ENCODE measurements around the gene ARFRP1.

ARFRP1 gene

GRCh38 chr20:63707558-63708300 is at the start of gene ARFRP1, which contains the start of gene ZGPAT:
Gene ARFRP1 (minus strand): TSS chr20:63707976. CDS start chr20:63707091, 885 bp downstream.
Gene ZGPAT (plus strand): TSS chr20:63708039. CDS start chr20:63708581, 542 bp downstream.
- peak; percentile 83 for DNase-seq

- DNase-seq = no peak
Observed at GRCh38 chr20:63756648-63756991, 48.8 kb upstream of the ARFRP1 start.

- no peak for DNase-seq
Observed at GRCh38 chr20:63755933-63756647, 48.3 kb upstream of the ARFRP1 start.

GRCh38 chr20:63754008-63754407 is 46.2 kb upstream of the ARFRP1 start:
- no peak for DNase-seq

GRCh38 chr20:63753381-63753780 is 45.6 kb upstream of the ARFRP1 start:
- DNase-seq = no peak

- no peak for DNase-seq
Observed at GRCh38 chr20:63752411-63753101, 44.8 kb upstream of the ARFRP1 start.

GRCh38 chr20:63751471-63752271 is 43.9 kb upstream of the ARFRP1 start:
- DNase-seq = no peak

GRCh38 chr20:63750807-63751470 is 43.2 kb upstream of the ARFRP1 start:
- no peak for DNase-seq

- DNase-seq = no peak
Observed at GRCh38 chr20:63749597-63750508, 42.1 kb upstream of the ARFRP1 start.

GRCh38 chr20:63748934-63749270 is 41.1 kb upstream of the ARFRP1 start:
- DNase-seq = no peak

- DNase-seq = no peak
Observed at GRCh38 chr20:63748070-63748933, 40.5 kb upstream of the ARFRP1 start.

GRCh38 chr20:63747622-63748069 is 39.9 kb upstream of the ARFRP1 start:
- no peak for DNase-seq

- no peak for DNase-seq
Observed at GRCh38 chr20:63746751-63747315, 39.1 kb upstream of the ARFRP1 start.

GRCh38 chr20:63745961-63746731 is 38.4 kb upstream of the ARFRP1 start:
- no peak for DNase-seq

GRCh38 chr20:63745424-63745805 is 37.6 kb upstream of the ARFRP1 start:
- DNase-seq = no peak

GRCh38 chr20:63744574-63745423 is 37.0 kb upstream of the ARFRP1 start:
- DNase-seq = no peak

- no peak for DNase-seq
Observed at GRCh38 chr20:63744158-63744557, 36.4 kb upstream of the ARFRP1 start.

All from DMS79 treated with DMSO at 0.1 percent for 48 hours (cell line).